ENCODE results near the gene RCAN2.

Gene RCAN2

GRCh38 chr6:46284475-46284874 lies 206.8 kb downstream of the RCAN2 start:
- TF ChIP-seq, protein P1, sequence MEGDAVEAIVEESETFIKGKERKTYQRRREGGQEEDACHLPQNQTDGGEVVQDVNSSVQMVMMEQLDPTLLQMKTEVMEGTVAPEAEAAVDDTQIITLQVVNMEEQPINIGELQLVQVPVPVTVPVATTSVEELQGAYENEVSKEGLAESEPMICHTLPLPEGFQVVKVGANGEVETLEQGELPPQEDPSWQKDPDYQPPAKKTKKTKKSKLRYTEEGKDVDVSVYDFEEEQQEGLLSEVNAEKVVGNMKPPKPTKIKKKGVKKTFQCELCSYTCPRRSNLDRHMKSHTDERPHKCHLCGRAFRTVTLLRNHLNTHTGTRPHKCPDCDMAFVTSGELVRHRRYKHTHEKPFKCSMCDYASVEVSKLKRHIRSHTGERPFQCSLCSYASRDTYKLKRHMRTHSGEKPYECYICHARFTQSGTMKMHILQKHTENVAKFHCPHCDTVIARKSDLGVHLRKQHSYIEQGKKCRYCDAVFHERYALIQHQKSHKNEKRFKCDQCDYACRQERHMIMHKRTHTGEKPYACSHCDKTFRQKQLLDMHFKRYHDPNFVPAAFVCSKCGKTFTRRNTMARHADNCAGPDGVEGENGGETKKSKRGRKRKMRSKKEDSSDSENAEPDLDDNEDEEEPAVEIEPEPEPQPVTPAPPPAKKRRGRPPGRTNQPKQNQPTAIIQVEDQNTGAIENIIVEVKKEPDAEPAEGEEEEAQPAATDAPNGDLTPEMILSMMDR (conservative IDR thresholded peaks at IDR 0.05; ENCODE audit: low read length) = no peak
- no peak for DNase-seq (ENCODE audit: low read depth)
- H3K4me3 ChIP-seq (ENCODE audit: low read length) = no peak overlapping the region

GRCh38 chr6:46281110-46281509 lies 210.1 kb downstream of the RCAN2 start:
- TF ChIP-seq, protein P1 (conservative IDR thresholded peaks at IDR 0.05; ENCODE audit: low read length) = no peak
- DNase-seq (ENCODE audit: low read depth) = peak; percentile 85
- no peak overlapping the region for H3K4me3 ChIP-seq (ENCODE audit: low read length)

DNA sequence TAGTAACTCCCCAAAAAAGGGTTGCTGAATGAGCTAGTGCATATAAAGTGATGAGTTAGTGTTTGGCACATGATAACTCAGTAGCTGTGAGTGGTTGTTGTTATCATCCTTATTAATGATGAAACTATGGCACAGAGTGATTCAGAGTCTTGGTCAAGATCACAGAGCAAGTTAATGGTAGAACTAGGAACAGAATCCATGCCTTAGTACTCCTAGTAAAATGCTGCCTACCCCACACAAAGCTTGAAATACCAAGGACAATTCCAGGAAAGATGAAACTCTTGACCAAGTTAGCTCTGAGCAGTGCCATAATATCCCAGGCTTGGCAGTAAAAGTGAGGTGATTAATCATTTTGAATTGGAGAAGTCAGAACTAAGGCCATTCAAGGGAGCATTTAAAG lies 211.4 kb downstream of the RCAN2 start:
- H3K4me3 ChIP-seq (ENCODE audit: low read length) = no peak overlapping the region
- DNase-seq (ENCODE audit: low read depth) = peak; percentile 45
- TF ChIP-seq, protein P1 (conservative IDR thresholded peaks at IDR 0.05; ENCODE audit: low read length) = no peak

DNA sequence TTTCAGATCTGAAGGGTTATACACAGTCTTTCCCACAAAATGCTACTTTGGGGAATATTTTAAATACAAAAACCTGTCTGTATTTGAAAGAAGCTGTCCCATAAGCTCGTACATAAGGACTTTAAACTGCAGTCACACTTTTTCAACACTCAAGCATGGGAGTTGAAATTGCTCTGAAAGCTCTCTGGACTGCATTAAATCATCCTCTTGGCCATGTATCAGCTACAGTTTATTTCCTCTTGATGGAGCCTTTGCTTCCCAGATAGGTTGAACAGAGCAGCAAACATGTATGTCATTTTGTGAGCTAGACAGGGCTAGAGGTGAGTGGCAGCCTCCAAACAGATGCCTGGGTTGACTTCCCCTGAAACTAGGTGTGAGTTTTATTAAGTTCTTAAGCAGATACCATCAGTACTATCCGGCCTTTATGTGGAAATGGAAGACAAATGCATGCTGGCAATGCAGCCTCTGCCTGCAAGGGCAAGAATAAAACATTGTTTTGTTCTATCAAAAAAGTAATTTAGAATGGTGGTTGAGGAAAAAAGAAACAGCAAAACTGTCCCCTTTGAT lies 214.6 kb downstream of the RCAN2 start:
- TF ChIP-seq, protein P1 (conservative IDR thresholded peaks at IDR 0.05; ENCODE audit: low read length) = no peak
- DNase-seq (ENCODE audit: low read depth) = no peak
- no peak overlapping the region for H3K4me3 ChIP-seq (ENCODE audit: low read length)

DNA sequence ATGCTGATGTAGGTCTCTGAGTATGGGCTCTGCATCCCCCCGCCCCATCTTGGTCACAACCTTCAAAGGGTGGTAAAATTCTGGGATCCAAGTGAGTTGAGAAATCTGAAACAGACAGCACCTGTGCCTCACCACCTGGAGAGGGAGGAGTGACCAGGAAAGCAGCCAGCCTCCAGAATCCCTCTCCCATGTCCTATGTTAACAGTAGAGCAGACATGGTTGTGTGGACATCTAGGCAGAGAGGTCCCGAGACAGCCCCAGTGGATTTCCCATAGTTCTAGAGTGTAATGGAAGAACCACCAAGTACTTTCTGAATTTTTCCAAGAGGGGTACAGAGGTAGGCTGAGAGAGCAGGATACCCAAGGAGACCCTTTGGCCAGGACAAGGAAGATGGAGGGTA lies 216.7 kb downstream of the RCAN2 start:
- TF ChIP-seq, protein P1 (conservative IDR thresholded peaks at IDR 0.05; ENCODE audit: low read length) = no peak
- H3K4me3 ChIP-seq (ENCODE audit: low read length) = no peak overlapping the region
- DNase-seq (ENCODE audit: low read depth) = no peak

GRCh38 chr6:46273911-46274310 lies 217.3 kb downstream of the RCAN2 start:
- H3K4me3 ChIP-seq (ENCODE audit: low read length) = no peak overlapping the region
- DNase-seq (ENCODE audit: low read depth) = no peak
- TF ChIP-seq, protein P1 (conservative IDR thresholded peaks at IDR 0.05; ENCODE audit: low read length) = no peak

DNA sequence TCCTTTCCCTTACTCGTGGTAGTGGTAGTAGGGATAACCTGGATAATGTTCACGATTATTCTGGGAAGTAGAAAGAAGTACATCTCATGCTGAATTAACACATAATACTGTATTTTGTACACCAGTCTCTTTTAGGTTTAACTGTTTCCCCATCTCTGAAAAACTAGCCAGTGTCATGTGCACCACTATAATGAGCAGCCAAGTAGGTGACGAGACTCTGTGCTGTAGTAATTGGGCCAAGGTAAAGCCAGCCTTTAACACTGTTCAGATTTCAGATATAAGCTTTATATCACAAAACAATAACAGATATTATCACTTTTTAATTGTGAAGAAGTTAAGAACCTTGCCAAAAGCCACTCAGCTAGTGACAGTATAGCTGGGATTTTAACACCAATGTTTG lies 219.5 kb downstream of the RCAN2 start:
- TF ChIP-seq, protein P1 (conservative IDR thresholded peaks at IDR 0.05; ENCODE audit: low read length) = no peak
- no peak overlapping the region for H3K4me3 ChIP-seq (ENCODE audit: low read length)
- DNase-seq (ENCODE audit: low read depth) = no peak

Measured in AG10803 (cell line).